H54 (cell line): ENCODE measurements around the gene PPP5C.
"Not testable (repeated sequence)": the region's sequence is repeated elsewhere in the genome, so short reads cannot be mapped to it uniquely, and the experiment has no call there.

Source experiments
- DNase-seq: peaks from one replicate; pipeline ENCODE4 v3.0.0; 2011; ENCODE audit warnings: low spot score, mixed read lengths; ENCODE audit not compliant: insufficient read length
- FAIRE-seq: peaks from 3 replicates; lab custom pipeline; 2011; peaks lifted over from hg19 to GRCh38; lab: Jason Lieb, UNC
- POLR2A ChIP-seq: IDR thresholded peaks from 2 replicates; pipeline ENCODE4 v1.6.1; 2011; ENCODE audit warnings: low read depth, mild to moderate bottlenecking, low read length

PPP5C gene

GRCh38 chr19:46391296-46392251, 44.7 kb downstream of the PPP5C start:
- FAIRE-seq: no peak
- TF ChIP-seq POLR2A: no peak

GRCh38 chr19:46392252-46392801, 45.4 kb downstream of the PPP5C start:
- TF ChIP-seq POLR2A: no peak
- no peak for FAIRE-seq
- DNase-seq: no peak

More at GRCh38 chr19:46391296-46392251, 44.7 kb downstream of the PPP5C start:
- no peak for DNase-seq

GRCh38 chr19:46392837-46393236, 46.0 kb downstream of the PPP5C start:
- TF ChIP-seq POLR2A: no peak
- no peak for FAIRE-seq
- DNase-seq: no peak

GRCh38 chr19:46393456-46394401, 46.8 kb downstream of the PPP5C start:
- TF ChIP-seq POLR2A: no peak
- FAIRE-seq: no peak
- DNase-seq: no peak

GRCh38 chr19:46394402-46394797, 47.5 kb downstream of the PPP5C start:
- DNase-seq (no peak), FAIRE-seq (no peak)
- no peak for TF ChIP-seq POLR2A

- not testable (repeated sequence) for FAIRE-seq, DNase-seq
Observed at GRCh38 chr19:46397801-46398479, 51.1 kb downstream of the PPP5C start.

- FAIRE-seq: no peak
- DNase-seq: no peak
- TF ChIP-seq POLR2A: no peak
Observed at GRCh38 chr19:46402725-46403124, 55.8 kb downstream of the PPP5C start.

GRCh38 chr19:46404055-46404752, 57.3 kb downstream of the PPP5C start:
- no peak for TF ChIP-seq POLR2A
- no peak for FAIRE-seq
- DNase-seq: no peak

GRCh38 chr19:46404753-46405468, 58.0 kb downstream of the PPP5C start:
- DNase-seq (no peak), FAIRE-seq (no peak)
- TF ChIP-seq POLR2A: no peak

GRCh38 chr19:46406976-46407375, 60.1 kb downstream of the PPP5C start:
- DNase-seq (no peak), FAIRE-seq (no peak)
- no peak for TF ChIP-seq POLR2A

GRCh38 chr19:46407856-46408663, 61.2 kb downstream of the PPP5C start:
- FAIRE-seq (no peak), DNase-seq (no peak)
- no peak for TF ChIP-seq POLR2A

- no peak for FAIRE-seq
- DNase-seq: no peak
- no peak for TF ChIP-seq POLR2A
Observed at GRCh38 chr19:46408664-46409039, 61.8 kb downstream of the PPP5C start.
